ENCODE results near the gene ETV2.

ETV2 gene

GRCh38 chr19:35629332-35629633 lies 12.3 kb upstream of the ETV2 start:
- no peaks in the 10 kb centered on the region for H3K27me3 ChIP-seq (ENCODE audit: control insufficient read depth, insufficient read depth, low read length)
- peak overlapping the region; percentile 84 for H3K4me3 ChIP-seq (ENCODE audit: low read depth, low read length)
- peak overlapping the region; percentile 70 for H3K9ac ChIP-seq (ENCODE audit: low read depth, low read length)
- H3K4me1 ChIP-seq (ENCODE audit: control insufficient read depth, insufficient read depth, low read length), result no peaks in the 10 kb centered on the region
- H3K9me3 ChIP-seq (ENCODE audit: control insufficient read depth, insufficient read depth, low read length), result no peaks in the 10 kb centered on the region
- H3K36me3 ChIP-seq (ENCODE audit: control insufficient read depth, insufficient read depth, low read length), result peaks cover 28% of the 10 kb centered on the region

- no peaks in the 10 kb centered on the region for H3K9me3 ChIP-seq (ENCODE audit: control insufficient read depth, insufficient read depth, low read length)
- H3K4me1 ChIP-seq (ENCODE audit: control insufficient read depth, insufficient read depth, low read length), result no peaks in the 10 kb centered on the region
- H3K4me3 ChIP-seq (ENCODE audit: low read depth, low read length), result no peak overlapping the region
- H3K27me3 ChIP-seq (ENCODE audit: control insufficient read depth, insufficient read depth, low read length), result no peaks in the 10 kb centered on the region
- H3K9ac ChIP-seq (ENCODE audit: low read depth, low read length), result no peak overlapping the region
- peaks cover 48% of the 10 kb centered on the region for H3K36me3 ChIP-seq (ENCODE audit: control insufficient read depth, insufficient read depth, low read length)
These were observed 7.7 kb upstream of the ETV2 start for GRCh38 chr19:35633727-35634440.

- Histone ChIP-seq H3K9me3 (ENCODE audit: control insufficient read depth, insufficient read depth, low read length) (no peaks in the 10 kb centered on the region), H3K36me3 (ENCODE audit: control insufficient read depth, insufficient read depth, low read length) (peaks cover 40% of the 10 kb centered on the region), H3K27me3 (ENCODE audit: control insufficient read depth, insufficient read depth, low read length) (no peaks in the 10 kb centered on the region), H3K9ac (ENCODE audit: low read depth, low read length) (no peak overlapping the region), H3K4me3 (ENCODE audit: low read depth, low read length) (no peak overlapping the region), H3K4me1 (ENCODE audit: control insufficient read depth, insufficient read depth, low read length) (peaks cover 4% of the 10 kb centered on the region)
These were observed 4.9 kb upstream of the ETV2 start for GRCh38 chr19:35636651-35637050.

- no peak overlapping the region for H3K9ac ChIP-seq (ENCODE audit: low read depth, low read length)
- no peak overlapping the region for H3K4me3 ChIP-seq (ENCODE audit: low read depth, low read length)
- H3K36me3 ChIP-seq (ENCODE audit: control insufficient read depth, insufficient read depth, low read length), result peaks cover 35% of the 10 kb centered on the region
- no peaks in the 10 kb centered on the region for H3K9me3 ChIP-seq (ENCODE audit: control insufficient read depth, insufficient read depth, low read length)
- peaks cover 6% of the 10 kb centered on the region for H3K4me1 ChIP-seq (ENCODE audit: control insufficient read depth, insufficient read depth, low read length)
- peaks cover 2% of the 10 kb centered on the region for H3K27me3 ChIP-seq (ENCODE audit: control insufficient read depth, insufficient read depth, low read length)
These were observed 4.4 kb upstream of the ETV2 start for GRCh38 chr19:35637165-35637564.

- Histone ChIP-seq H3K36me3 (ENCODE audit: control insufficient read depth, insufficient read depth, low read length) (peaks cover 20% of the 10 kb centered on the region), H3K4me3 (ENCODE audit: low read depth, low read length) (no peak overlapping the region), H3K9me3 (ENCODE audit: control insufficient read depth, insufficient read depth, low read length) (no peaks in the 10 kb centered on the region), H3K9ac (ENCODE audit: low read depth, low read length) (no peak overlapping the region), H3K4me1 (ENCODE audit: control insufficient read depth, insufficient read depth, low read length) (peaks cover 9% of the 10 kb centered on the region), H3K27me3 (ENCODE audit: control insufficient read depth, insufficient read depth, low read length) (peaks cover 9% of the 10 kb centered on the region)
These were observed 2.3 kb upstream of the ETV2 start for GRCh38 chr19:35639321-35639639.

- Histone ChIP-seq H3K9me3 (ENCODE audit: control insufficient read depth, insufficient read depth, low read length) (no peaks in the 10 kb centered on the region), H3K36me3 (ENCODE audit: control insufficient read depth, insufficient read depth, low read length) (peaks cover 19% of the 10 kb centered on the region), H3K9ac (ENCODE audit: low read depth, low read length) (no peak overlapping the region), H3K4me1 (ENCODE audit: control insufficient read depth, insufficient read depth, low read length) (peaks cover 9% of the 10 kb centered on the region), H3K4me3 (ENCODE audit: low read depth, low read length) (no peak overlapping the region), H3K27me3 (ENCODE audit: control insufficient read depth, insufficient read depth, low read length) (peaks cover 9% of the 10 kb centered on the region)
These were observed 1.7 kb upstream of the ETV2 start for GRCh38 chr19:35639863-35640262.

- peaks cover 12% of the 10 kb centered on the region for H3K4me1 ChIP-seq (ENCODE audit: control insufficient read depth, insufficient read depth, low read length)
These were observed 767 bp downstream of the ETV2 start for GRCh38 chr19:35642312-35642711.

GRCh38 chr19:35642798-35643254 lies 1.3 kb downstream of the ETV2 start:
- peak overlapping the region; percentile 75 for H3K4me3 ChIP-seq (ENCODE audit: low read depth, low read length)
- H3K9ac ChIP-seq (ENCODE audit: low read depth, low read length), result no peak overlapping the region
- no peaks in the 10 kb centered on the region for H3K9me3 ChIP-seq (ENCODE audit: control insufficient read depth, insufficient read depth, low read length)
- peaks cover 26% of the 10 kb centered on the region for H3K27me3 ChIP-seq (ENCODE audit: control insufficient read depth, insufficient read depth, low read length)
- H3K36me3 ChIP-seq (ENCODE audit: control insufficient read depth, insufficient read depth, low read length), result peaks cover 3% of the 10 kb centered on the region
- peaks cover 12% of the 10 kb centered on the region for H3K4me1 ChIP-seq (ENCODE audit: control insufficient read depth, insufficient read depth, low read length)

More at GRCh38 chr19:35642312-35642711, 767 bp downstream of the ETV2 start:
- Histone ChIP-seq H3K4me3 (ENCODE audit: low read depth, low read length) (peak overlapping the region; percentile 33), H3K9me3 (ENCODE audit: control insufficient read depth, insufficient read depth, low read length) (no peaks in the 10 kb centered on the region), H3K36me3 (ENCODE audit: control insufficient read depth, insufficient read depth, low read length) (peaks cover 8% of the 10 kb centered on the region), H3K9ac (ENCODE audit: low read depth, low read length) (no peak overlapping the region), H3K27me3 (ENCODE audit: control insufficient read depth, insufficient read depth, low read length) (peaks cover 26% of the 10 kb centered on the region)

- peaks cover 26% of the 10 kb centered on the region for H3K27me3 ChIP-seq (ENCODE audit: control insufficient read depth, insufficient read depth, low read length)
- H3K9ac ChIP-seq (ENCODE audit: low read depth, low read length), result peak overlapping the region; percentile 54
- no peaks in the 10 kb centered on the region for H3K36me3 ChIP-seq (ENCODE audit: control insufficient read depth, insufficient read depth, low read length)
- no peaks in the 10 kb centered on the region for H3K9me3 ChIP-seq (ENCODE audit: control insufficient read depth, insufficient read depth, low read length)
- H3K4me3 ChIP-seq (ENCODE audit: low read depth, low read length), result peak overlapping the region; percentile 75
- peaks cover 12% of the 10 kb centered on the region for H3K4me1 ChIP-seq (ENCODE audit: control insufficient read depth, insufficient read depth, low read length)
These were observed 2.0 kb downstream of the ETV2 start for GRCh38 chr19:35643255-35644205.

GRCh38 chr19:35644206-35644986 lies 2.9 kb downstream of the ETV2 start:
- Histone ChIP-seq H3K4me1 (ENCODE audit: control insufficient read depth, insufficient read depth, low read length) (peaks cover 8% of the 10 kb centered on the region), H3K27me3 (ENCODE audit: control insufficient read depth, insufficient read depth, low read length) (peaks cover 26% of the 10 kb centered on the region), H3K36me3 (ENCODE audit: control insufficient read depth, insufficient read depth, low read length) (no peaks in the 10 kb centered on the region), H3K9ac (ENCODE audit: low read depth, low read length) (no peak overlapping the region), H3K9me3 (ENCODE audit: control insufficient read depth, insufficient read depth, low read length) (no peaks in the 10 kb centered on the region), H3K4me3 (ENCODE audit: low read depth, low read length) (peak overlapping the region; percentile 79)

- H3K36me3 ChIP-seq (ENCODE audit: control insufficient read depth, insufficient read depth, low read length), result no peaks in the 10 kb centered on the region
- H3K4me3 ChIP-seq (ENCODE audit: low read depth, low read length), result peak overlapping the region; percentile 79
- H3K27me3 ChIP-seq (ENCODE audit: control insufficient read depth, insufficient read depth, low read length), result peaks cover 26% of the 10 kb centered on the region
- H3K4me1 ChIP-seq (ENCODE audit: control insufficient read depth, insufficient read depth, low read length), result peaks cover 8% of the 10 kb centered on the region
- no peaks in the 10 kb centered on the region for H3K9me3 ChIP-seq (ENCODE audit: control insufficient read depth, insufficient read depth, low read length)
- H3K9ac ChIP-seq (ENCODE audit: low read depth, low read length), result no peak overlapping the region
These were observed 3.6 kb downstream of the ETV2 start for GRCh38 chr19:35644987-35645679.

Measured in iPS-15b (cell line).